Activated CD8-positive, alpha-beta memory T cell treated with anti-CD3 and anti-CD28 coated beads, Interleukin-2, amount 10 ng/mL, durations not matched to agents 7 days and 5 days (primary cell): Measurements from ENCODE around the gene SLC25A34. TPM values are rescaled to one million over a fixed set of nuclear protein-coding genes. Genes with fewer than 3 reads are reported as not detected.
A peak's percentile ranks its signal among the peaks of the same experiment; 100 is the strongest.

Experiments
- ATAC-seq: fragments of 150-1000 bp; cut with Tn5 transposase; one replicate; pipeline ENCODE4 v1.10.0; 2021; ENCODE audit warnings: moderate library complexity
- CTCF ChIA-PET: fragments of 350-600 bp; sonication (Branson Sonifier 250); formaldehyde crosslinking; loops from one replicate; lab custom pipeline; 2021; ENCODE audit warnings: antibody characterized with exemption; lab: Charles Lee
- DNase-seq: peaks from one replicate; pipeline ENCODE4 v3.0.0-alpha.2; 2020
- H3K27ac Mint-ChIP-seq: one replicate; pipeline ENCODE4 v1.8.0; 2021; ENCODE audit warnings: mild to moderate bottlenecking, mixed read lengths
- H3K27me3 Mint-ChIP-seq: one replicate; pipeline ENCODE4 v1.8.0; 2021; ENCODE audit warnings: mixed read lengths
- H3K36me3 Mint-ChIP-seq: one replicate; pipeline ENCODE4 v1.8.0; 2021; ENCODE audit warnings: mild to moderate bottlenecking, mixed read lengths
- H3K4me1 Mint-ChIP-seq: one replicate; pipeline ENCODE4 v1.8.0; 2021; ENCODE audit warnings: mixed read lengths
- H3K4me3 Mint-ChIP-seq: one replicate; pipeline ENCODE4 v1.8.0; 2021; ENCODE audit warnings: mild to moderate bottlenecking, moderate library complexity, mixed read lengths
- H3K9me3 Mint-ChIP-seq: one replicate; pipeline ENCODE4 v1.8.0; 2022; ENCODE audit warnings: low read depth, mixed read lengths
- total RNA-seq, 2 experiments: library from RNA; stranded (reverse); gene quantifications; one replicate each; pipeline ENCODE4 v1.2.3, GENCODE V29; 2021

SLC25A34 gene
- total RNA-seq, 2 experiments from 2014 or later = 0.82 to 0.88 TPM

DNA sequence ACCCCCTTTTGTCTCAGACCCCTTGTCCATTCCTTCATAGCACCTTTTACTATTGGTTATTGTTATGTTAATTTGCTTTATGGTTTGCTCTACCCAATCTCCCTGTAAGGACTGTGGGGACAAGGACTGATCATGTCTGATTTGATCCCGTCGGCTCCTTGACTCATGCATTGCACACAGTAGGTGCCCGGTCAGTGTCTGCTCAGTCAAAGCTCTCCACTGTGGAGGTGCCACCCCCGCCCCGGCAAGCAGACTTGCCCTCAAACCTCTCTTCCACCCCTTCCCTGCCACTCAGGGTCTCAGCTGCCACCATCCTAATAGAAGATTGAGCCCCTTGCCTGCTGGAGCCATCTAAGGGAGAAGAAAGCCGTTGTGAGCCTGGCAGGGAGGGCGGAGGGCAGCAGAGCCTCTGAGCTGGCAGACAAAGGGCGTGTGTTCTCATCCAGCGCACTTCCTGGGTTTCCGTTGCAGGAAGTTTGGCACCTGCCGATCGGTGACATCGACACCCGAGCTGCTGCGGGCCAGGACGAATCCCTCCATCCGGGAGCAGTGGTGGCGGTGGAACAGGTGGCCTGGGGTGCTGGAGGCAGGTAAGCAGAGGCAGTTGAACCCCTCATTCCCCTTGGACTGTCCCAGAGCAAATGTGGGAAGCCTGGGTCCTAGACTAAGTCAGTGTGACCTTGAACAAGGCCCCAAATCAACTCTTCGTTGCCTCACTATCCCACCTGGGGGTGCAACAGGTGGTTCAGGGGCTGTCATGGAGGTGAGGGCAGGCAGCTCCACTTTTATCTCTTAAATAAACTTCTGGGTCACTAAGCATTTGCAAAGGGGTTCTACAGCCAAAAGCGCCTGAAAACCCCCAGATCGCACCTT lies 20.3 kb downstream of the SLC25A34 start:
- DNase-seq (no peak), ATAC-seq (no peak)
- no peaks in the 10 kb centered on the region for H3K36me3 Mint-ChIP-seq
- no peak overlapping the region for H3K27ac Mint-ChIP-seq
- CTCF ChIA-PET = interaction anchor here (1.3 kb wide), 1 partner anchor 14 kb away, joined by 6 read pairs; the partner anchor contains the start of gene TMEM82
- H3K4me1 Mint-ChIP-seq = peaks cover 8% of the 10 kb centered on the region
- peaks cover 52% of the 10 kb centered on the region for H3K27me3 Mint-ChIP-seq
- H3K4me3 Mint-ChIP-seq = no peak overlapping the region
- no peaks in the 10 kb centered on the region for H3K9me3 Mint-ChIP-seq

DNA sequence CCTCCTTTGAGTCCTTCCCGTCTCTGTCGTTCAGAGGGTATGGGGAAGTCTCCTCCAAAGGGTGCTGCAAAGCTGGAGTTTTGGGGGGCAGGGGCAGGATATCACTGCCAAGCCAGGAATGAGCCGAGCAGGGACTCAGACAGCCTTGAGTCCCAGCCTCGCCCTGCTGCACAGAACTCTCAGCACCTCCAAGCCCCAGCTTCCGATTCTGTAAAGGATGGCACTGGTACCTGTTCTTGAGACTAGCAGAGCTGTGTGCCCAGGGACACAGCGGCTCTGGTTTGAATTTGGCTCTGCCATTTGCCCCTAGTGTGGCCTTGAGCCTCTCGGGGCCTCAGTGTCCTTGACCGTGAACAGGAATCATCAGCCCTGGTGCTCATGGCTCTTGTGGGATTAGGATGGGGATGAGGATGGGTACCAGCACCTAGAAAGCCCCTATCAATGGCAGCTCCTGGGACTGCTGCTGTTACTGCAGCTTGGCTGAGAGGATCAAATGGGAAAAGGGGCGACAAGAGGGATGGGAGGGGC lies 21.0 kb downstream of the SLC25A34 start:
- CTCF ChIA-PET = interaction anchor here (1.3 kb wide), 1 partner anchor 15 kb away, joined by 6 read pairs; the partner anchor contains the start of gene TMEM82
- Mint-ChIP-seq H3K36me3 (no peaks in the 10 kb centered on the region), H3K27ac (no peak overlapping the region), H3K4me1 (peaks cover 8% of the 10 kb centered on the region), H3K9me3 (no peaks in the 10 kb centered on the region), H3K27me3 (peaks cover 57% of the 10 kb centered on the region), H3K4me3 (no peak overlapping the region)
- no peak for DNase-seq
- no peak for ATAC-seq

DNA sequence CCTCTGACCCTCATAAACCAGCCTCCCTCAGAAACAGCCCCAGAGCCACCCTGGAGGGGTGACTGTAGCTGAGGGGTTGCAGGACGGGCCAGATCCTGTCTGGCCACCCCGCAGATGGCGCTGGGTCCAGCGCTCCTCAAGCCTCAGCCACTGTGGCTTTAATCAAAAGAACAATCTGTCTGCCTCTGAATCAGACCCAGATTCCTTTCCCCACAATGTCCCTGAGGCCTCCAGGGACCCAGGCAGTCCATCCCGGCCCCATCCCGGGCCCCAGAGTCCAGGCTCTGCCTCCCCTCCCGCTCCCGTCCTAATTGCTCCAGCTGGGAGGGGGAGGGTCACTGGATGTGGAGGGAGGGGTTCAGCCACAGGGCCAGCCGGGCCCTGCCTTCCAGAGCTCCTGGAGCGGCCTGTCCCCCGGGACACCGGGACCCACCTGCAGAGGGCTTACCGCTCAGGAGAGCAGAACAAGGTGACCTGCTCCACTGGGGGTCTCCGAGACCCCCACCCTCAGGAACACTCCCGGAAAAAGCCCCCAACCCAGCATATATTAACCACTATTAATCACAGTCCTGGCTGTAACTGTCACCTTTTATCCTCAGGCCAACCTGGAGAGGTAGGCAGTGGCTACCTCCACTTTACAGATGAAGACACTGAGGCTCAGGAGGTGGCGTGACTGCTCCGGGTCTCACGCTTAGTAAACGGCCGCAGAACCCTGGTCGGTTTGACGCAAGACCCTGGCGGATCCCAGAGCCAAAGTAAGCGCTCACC lies 21.7 kb downstream of the SLC25A34 start:
- no peak for DNase-seq
- no peak overlapping the region for H3K27ac Mint-ChIP-seq
- H3K36me3 Mint-ChIP-seq = no peaks in the 10 kb centered on the region
- H3K9me3 Mint-ChIP-seq = no peaks in the 10 kb centered on the region
- peaks cover 8% of the 10 kb centered on the region for H3K4me1 Mint-ChIP-seq
- ATAC-seq = no peak
- CTCF ChIA-PET = no interaction called here
- peaks cover 57% of the 10 kb centered on the region for H3K27me3 Mint-ChIP-seq
- H3K4me3 Mint-ChIP-seq = no peak overlapping the region

DNA sequence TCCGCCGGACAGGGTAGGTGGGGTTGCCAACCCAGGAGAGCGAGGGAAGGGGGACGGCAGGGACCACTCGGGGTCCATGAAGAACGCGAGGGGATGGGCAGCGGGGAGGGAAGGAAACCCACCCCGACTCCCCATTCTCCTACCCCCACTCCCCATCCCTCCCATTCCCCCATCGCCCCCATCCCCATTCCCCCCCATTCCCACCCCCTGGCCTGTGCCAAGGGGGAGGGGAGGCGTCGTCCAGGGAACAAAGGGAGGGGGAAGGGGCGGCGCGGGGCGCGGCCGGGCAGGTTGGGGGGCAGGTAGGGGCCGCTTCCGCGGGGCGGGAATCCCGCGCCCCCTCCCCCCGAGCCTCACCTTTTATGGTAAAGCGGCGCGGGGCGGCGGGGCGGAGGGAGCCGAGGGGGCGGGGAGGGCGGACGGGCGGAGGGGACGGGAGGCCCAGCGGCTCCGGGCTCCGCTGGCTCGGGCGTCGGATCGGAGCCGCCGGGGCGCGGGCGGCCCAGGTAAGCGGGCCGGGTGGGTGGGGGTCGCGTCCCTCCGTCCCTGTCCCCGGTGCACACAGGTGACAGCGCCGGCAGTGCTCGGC lies 22.4 kb downstream of the SLC25A34 start, which contains the start of gene FBLIM1:
Gene FBLIM1, plus strand, starts transcription at position 453 of the 589 bp plus-strand sequence. CDS start 6,189 bp downstream, outside the sequence.
- ATAC-seq (peak; percentile 11), DNase-seq (no peak)
- H3K4me3 Mint-ChIP-seq = no peak within 1 kb of the TSS
- peaks cover 57% of the 10 kb centered on the region for H3K27me3 Mint-ChIP-seq
- CTCF ChIA-PET = no interaction called here
- H3K27ac Mint-ChIP-seq = no peak within 1 kb of the TSS
- H3K36me3 Mint-ChIP-seq = no peaks in the 10 kb centered on the region
- peaks cover 8% of the 10 kb centered on the region for H3K4me1 Mint-ChIP-seq
- H3K9me3 Mint-ChIP-seq = no peaks in the 10 kb centered on the region

DNA sequence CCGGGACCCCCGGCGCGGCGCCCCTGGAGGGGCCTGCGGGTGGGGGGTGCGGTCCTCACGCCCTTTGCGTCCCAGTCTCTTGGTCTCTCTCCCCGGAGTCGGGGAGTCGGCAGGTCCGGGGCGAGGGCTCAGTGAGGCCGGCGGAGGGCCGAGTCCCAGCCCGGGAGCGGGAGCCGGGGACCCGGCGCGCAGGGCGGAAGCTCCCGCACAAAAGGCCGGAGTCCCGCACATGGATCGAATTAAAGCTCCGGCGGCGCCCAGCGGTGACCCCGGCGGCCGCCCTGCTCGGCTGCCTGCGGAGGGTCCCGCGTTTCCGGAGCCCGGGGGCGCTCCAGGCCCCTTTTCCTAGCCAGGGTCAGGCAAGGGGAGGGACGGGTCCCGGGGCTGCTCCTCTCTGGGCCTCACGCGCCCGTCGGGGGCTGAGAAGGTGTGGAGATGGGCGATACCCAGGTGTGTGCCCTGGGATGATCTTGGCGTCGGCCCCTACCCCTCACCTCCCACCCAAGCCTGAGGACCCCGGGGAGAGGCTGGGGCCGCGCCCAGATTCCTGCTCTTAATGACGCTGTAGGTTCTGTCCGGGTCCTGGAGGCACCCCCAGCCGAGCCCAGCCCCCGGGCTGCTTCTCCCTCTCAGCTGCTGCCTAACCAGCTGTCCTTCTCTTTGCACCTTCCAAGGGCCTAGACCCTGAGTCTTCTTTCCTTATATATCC lies 23.0 kb downstream of the SLC25A34 start:
- Mint-ChIP-seq H3K27ac (no peak overlapping the region), H3K4me3 (no peak overlapping the region), H3K36me3 (no peaks in the 10 kb centered on the region), H3K9me3 (no peaks in the 10 kb centered on the region), H3K4me1 (peaks cover 8% of the 10 kb centered on the region), H3K27me3 (peaks cover 60% of the 10 kb centered on the region)
- CTCF ChIA-PET = no interaction called here
- ATAC-seq (peak; percentile 24), DNase-seq (no peak)

DNA sequence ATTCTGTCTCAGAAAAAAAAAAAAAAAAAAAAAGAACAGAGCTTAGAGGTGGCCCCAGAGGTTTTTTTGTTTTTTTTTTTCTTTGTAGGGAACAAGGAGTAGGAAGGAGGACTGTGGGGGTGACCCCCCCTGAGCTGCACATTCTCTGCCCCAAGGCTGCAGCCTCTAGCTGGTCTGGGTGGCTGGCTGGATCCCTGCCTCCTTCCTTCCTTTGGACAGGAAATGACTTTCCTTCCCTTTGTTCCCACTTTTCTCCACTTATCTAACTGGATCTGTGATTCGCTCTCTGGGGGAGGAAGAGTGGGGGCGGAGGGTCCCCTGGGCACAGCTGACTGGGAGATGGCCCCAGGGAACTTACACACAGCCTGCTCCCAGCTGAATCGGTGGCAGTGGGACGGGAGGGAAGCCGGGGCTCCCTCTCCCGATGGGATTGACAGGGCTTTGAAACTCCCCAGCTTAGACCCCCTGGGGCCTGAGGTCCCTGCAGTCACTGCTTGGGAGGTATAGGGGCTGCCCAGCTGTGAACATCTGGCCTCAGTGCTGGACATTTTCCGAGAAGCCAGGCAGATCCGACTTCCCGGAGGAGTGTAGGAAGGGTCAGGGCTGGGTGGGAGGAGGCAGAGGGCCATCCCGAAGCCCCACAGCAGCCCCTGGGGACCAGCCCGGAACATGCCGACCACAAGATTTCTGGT lies 24.6 kb downstream of the SLC25A34 start:
- ATAC-seq = no peak
- CTCF ChIA-PET = interaction anchor here (0.7 kb wide), 1 partner anchor 233 kb away, joined by 3 read pairs; no protein-coding TSS in a partner anchor
- H3K27me3 Mint-ChIP-seq = peaks cover 61% of the 10 kb centered on the region

DNA sequence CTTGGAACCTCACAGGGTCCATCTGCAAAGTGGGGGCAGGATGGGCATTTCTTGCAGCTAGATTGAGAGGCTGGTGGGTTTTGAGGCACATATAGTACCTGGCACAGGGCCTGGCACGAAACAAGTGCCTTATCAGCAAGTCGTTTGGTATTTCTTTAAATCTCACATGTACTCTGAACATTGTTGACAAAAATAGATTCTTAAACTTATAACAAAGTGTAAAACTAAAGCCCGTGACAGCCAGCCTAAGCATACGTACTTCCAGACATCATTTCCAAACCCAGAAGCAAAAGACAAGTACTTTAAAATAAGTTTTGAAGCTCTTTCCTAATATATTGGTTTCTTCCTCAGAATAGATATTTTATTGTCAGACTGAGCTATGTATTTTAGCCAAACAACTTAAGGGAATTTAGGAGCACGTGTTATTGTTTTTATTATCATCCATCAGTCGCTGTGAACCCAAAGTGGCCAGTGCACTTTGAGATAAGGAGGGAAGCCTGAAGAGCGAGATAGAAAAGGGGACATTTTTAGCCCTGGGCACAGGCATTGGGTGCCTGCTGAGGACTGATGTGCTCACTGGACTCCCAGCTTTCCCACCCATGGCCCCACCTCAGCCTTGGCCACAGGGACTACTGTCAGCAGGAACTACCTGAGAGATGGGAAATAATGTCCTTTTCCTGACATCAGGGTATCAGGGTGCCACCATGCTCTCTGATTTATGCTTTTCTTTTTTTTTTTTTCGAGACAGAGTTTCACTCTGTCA lies 25.5 kb downstream of the SLC25A34 start:
- Mint-ChIP-seq H3K4me1 (peaks cover 3% of the 10 kb centered on the region), H3K9me3 (no peaks in the 10 kb centered on the region), H3K36me3 (no peaks in the 10 kb centered on the region), H3K27me3 (peaks cover 54% of the 10 kb centered on the region), H3K4me3 (no peak overlapping the region), H3K27ac (no peak overlapping the region)
- no peak for ATAC-seq
- no peak for DNase-seq
- CTCF ChIA-PET = no interaction called here

More for the DNA sequence above, 24.6 kb downstream of the SLC25A34 start:
- Mint-ChIP-seq H3K4me3 (no peak overlapping the region), H3K9me3 (no peaks in the 10 kb centered on the region), H3K36me3 (no peaks in the 10 kb centered on the region), H3K4me1 (peaks cover 8% of the 10 kb centered on the region), H3K27ac (no peak overlapping the region)
- DNase-seq = no peak

DNA sequence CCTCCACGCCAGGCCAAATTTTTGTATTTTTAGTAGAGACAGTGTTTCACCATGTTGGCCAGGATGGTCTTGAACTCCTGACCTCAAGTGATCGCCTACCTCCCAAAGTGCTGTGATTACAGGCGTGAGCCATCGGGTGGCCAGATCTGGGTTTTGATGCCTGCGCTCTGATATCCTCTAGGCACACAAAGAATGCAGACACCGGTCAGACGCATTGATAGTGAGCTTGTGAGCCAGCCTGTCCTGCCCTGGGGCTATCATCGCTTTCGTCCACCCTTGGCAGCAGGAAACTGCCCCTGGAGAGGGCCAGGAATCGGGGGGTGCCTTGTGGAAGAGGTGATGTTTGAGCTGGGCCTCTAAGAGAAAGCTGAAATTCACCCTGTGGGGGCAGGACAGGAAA lies 26.5 kb downstream of the SLC25A34 start:
- peaks cover 44% of the 10 kb centered on the region for H3K27me3 Mint-ChIP-seq
- DNase-seq = no peak

DNA sequence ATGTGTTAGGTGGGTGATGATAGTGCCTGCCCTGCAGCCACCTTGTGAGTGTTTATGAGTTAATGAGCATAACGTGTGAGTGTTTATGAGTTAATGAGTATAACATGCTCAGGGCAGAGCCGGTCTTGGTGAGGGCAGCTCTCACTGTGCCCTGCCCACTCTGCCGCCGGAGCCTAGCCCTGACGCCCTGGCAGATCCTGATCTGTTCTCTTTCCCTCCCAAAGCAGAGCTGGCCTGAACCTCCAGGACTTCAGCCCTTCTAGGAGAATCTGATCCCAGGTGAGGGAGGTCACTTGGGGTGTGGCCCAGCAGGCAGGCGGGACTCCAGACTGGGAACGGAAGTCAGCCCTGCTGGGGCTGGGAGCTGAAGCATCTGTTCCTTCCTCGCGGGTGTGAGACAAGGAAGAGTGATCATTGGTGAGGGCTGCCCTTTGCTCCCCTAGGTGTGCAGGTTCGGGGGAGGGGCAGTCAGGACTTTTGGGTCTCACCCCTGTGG lies 28.3 kb downstream of the SLC25A34 start:
- ATAC-seq = no peak
- no peaks in the 10 kb centered on the region for H3K9me3 Mint-ChIP-seq
- H3K36me3 Mint-ChIP-seq = no peaks in the 10 kb centered on the region
- peaks cover 36% of the 10 kb centered on the region for H3K27me3 Mint-ChIP-seq
- CTCF ChIA-PET = no interaction called here
- no peak overlapping the region for H3K4me3 Mint-ChIP-seq
- no peak for DNase-seq
- H3K4me1 Mint-ChIP-seq = no peaks in the 10 kb centered on the region
- no peak overlapping the region for H3K27ac Mint-ChIP-seq

More for the DNA sequence above, 26.5 kb downstream of the SLC25A34 start:
- Mint-ChIP-seq H3K27ac (no peak overlapping the region), H3K4me3 (no peak overlapping the region), H3K36me3 (no peaks in the 10 kb centered on the region), H3K9me3 (no peaks in the 10 kb centered on the region), H3K4me1 (peaks cover 3% of the 10 kb centered on the region)
- no peak for ATAC-seq
- CTCF ChIA-PET = no interaction called here

DNA sequence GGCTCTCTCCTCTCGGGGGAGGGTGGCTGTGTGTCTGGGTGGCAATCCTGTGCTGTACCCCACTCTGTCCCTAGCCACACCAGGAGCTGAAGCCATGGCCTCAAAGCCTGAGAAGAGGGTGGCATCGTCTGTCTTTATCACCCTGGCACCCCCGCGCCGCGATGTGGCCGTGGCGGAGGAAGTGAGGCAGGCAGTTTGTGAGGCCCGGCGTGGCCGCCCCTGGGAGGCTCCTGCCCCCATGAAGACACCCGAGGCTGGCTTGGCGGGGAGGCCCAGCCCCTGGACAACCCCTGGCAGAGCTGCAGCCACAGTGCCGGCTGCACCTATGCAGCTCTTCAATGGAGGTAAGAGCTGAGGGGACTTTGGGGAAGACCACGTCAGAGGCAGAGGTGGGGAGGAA lies 28.8 kb downstream of the SLC25A34 start:
- no peak for ATAC-seq

DNA sequence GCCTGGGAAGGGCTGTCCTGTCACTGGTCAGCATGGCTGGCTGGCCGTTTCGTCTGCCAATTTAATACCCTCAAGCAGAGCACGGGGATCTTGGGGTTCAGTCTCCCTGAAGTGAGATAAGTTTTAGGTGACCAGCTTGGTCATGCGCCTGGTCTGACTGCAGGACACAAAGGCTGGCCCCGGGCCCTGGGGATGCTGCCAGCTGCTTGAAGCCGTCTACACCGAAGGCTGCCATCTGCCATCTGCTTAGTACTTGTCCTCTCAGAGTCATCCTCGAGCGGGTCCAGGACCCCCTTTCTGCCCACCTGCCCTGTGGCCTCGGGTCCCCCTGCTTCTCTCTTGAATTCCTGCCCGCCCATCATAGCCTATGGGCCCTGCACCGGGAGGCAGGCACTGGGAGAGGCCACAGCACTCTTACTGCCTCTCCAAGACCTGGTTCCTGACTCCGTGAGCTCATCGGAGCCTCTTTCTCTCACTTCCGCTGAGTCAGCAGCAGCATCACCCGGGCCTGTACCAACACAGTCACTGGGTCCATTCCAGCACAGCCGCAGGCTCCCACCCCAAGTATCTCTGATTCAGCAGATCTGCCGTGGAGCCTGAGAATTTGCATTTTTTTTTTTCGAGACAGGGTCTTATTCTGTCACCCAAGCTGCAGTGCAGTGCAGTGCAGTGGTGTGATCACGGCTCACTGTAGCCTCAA lies 29.6 kb downstream of the SLC25A34 start:
- CTCF ChIA-PET = interaction anchor here (2.3 kb wide), 1 partner anchor 26 kb away, joined by 5 read pairs; no protein-coding TSS in a partner anchor
- H3K4me1 Mint-ChIP-seq = no peaks in the 10 kb centered on the region
- no peaks in the 10 kb centered on the region for H3K36me3 Mint-ChIP-seq
- H3K9me3 Mint-ChIP-seq = no peaks in the 10 kb centered on the region
- DNase-seq (no peak), ATAC-seq (no peak)
- peaks cover 29% of the 10 kb centered on the region for H3K27me3 Mint-ChIP-seq
- no peak overlapping the region for H3K4me3 Mint-ChIP-seq
- no peak overlapping the region for H3K27ac Mint-ChIP-seq

More for the DNA sequence above, 28.8 kb downstream of the SLC25A34 start:
- no peak for DNase-seq
- Mint-ChIP-seq H3K4me3 (no peak overlapping the region), H3K27ac (no peak overlapping the region), H3K9me3 (no peaks in the 10 kb centered on the region), H3K27me3 (peaks cover 31% of the 10 kb centered on the region), H3K36me3 (no peaks in the 10 kb centered on the region), H3K4me1 (no peaks in the 10 kb centered on the region)
- CTCF ChIA-PET = interaction anchor here (2.3 kb wide), 1 partner anchor 26 kb away, joined by 5 read pairs; no protein-coding TSS in a partner anchor
